ENCODE results near the gene CCDC83. TPM values are rescaled to one million over a fixed set of nuclear protein-coding genes. Genes with fewer than 3 reads are reported as not detected.

Gene CCDC83
- polyA plus RNA-seq, 1 of the 3 experiments (the other 2 are of a cell fraction) = not detected

DNA sequence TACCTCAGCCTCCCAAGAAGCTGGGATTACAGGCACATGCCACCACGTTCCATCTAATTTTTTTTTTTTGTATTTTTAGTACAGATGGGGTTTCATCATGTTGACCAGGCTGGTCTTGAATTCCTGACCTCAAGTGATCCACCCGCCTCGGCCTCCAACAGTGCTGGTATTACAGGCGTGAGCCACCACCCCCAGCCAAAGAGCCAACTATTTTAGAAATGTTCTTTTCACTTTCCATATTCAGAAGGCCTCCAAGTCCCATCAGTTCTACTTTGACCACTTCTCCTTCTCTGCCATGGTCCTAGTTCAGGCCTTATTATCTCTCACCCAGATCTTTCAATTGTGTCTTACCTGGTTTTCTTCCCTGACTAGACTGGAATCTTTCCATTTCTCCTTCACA is 48.2 kb downstream of the CCDC83 start:
- no peak for DNase-seq
- Histone ChIP-seq H3K79me2 (ENCODE audit: insufficient read depth) (no peaks in the 10 kb centered on the region), H3K4me3 (ENCODE audit: low read depth in 2 of 2, low read length in 1 of 2) (no peak overlapping the region), H3K4me1 (ENCODE audit: control insufficient read depth in 1 of 2, insufficient read depth in 2 of 2, low read depth in 1 of 2, low read length in 1 of 2) (no peaks in the 10 kb centered on the region), H3K9ac (no peak overlapping the region), H4K20me1 (ENCODE audit: insufficient read depth) (no peaks in the 10 kb centered on the region), H3K27me3 (ENCODE audit: insufficient read depth) (no peaks in the 10 kb centered on the region), H3K4me2 (no peak overlapping the region), H3K9me2 (no peaks in the 10 kb centered on the region), H3F3A (replicated peaks; ENCODE audit: insufficient read depth) (no peaks in the 10 kb centered on the region), H3K36me3 (replicated peaks in 1 of 2; ENCODE audit: control insufficient read depth in 1 of 2, insufficient read depth in 2 of 2, low read length in 1 of 2) (no peaks in the 10 kb centered on the region), H2AFZ (ENCODE audit: low read depth) (no peak overlapping the region), H3K27ac (ENCODE audit: low read depth in 2 of 2, low read length in 1 of 2) (no peak overlapping the region), H3K9me3 (no peaks in the 10 kb centered on the region)
- 76% methylated on average over 4 of the region's 4 CpGs for WGBS (ENCODE audit: low lambda C conversion rate)
- TF ChIP-seq ELF1 (IDR thresholded peaks at IDR 0.05) (no peak), GABPA (IDR thresholded peaks at IDR 0.05; ENCODE audit: low read depth) (no peak), NRF1 (IDR thresholded peaks at IDR 0.05; ENCODE audit: low read depth, low read length) (no peak), EP300 (IDR thresholded peaks at IDR 0.05; ENCODE audit: borderline replicate concordance in 1 of 2, low read depth in 1 of 2, low read length in 1 of 2) (no peak), SMC3 (IDR thresholded peaks at IDR 0.05; ENCODE audit: low read depth, low read length) (no peak), YY1 (IDR thresholded peaks at IDR 0.05; ENCODE audit: low read depth) (no peak), RCOR1 (IDR thresholded peaks at IDR 0.05; ENCODE audit: low read length) (no peak), RAD21 (IDR thresholded peaks at IDR 0.05; ENCODE audit: low read length) (no peak), TAF1 (IDR thresholded peaks at IDR 0.05; ENCODE audit: borderline replicate concordance, low read depth, low read length) (no peak), TEAD4 (IDR thresholded peaks at IDR 0.05; ENCODE audit: borderline replicate concordance, insufficient read depth) (no peak), RXRA (IDR thresholded peaks at IDR 0.05; ENCODE audit: borderline replicate concordance, low read depth) (no peak), JUND (IDR thresholded peaks at IDR 0.05) (no peak), TCF12 (IDR thresholded peaks at IDR 0.05) (no peak), NFIC (IDR thresholded peaks at IDR 0.05; ENCODE audit: borderline replicate concordance) (no peak)
- TF ChIP-seq, protein P1, sequence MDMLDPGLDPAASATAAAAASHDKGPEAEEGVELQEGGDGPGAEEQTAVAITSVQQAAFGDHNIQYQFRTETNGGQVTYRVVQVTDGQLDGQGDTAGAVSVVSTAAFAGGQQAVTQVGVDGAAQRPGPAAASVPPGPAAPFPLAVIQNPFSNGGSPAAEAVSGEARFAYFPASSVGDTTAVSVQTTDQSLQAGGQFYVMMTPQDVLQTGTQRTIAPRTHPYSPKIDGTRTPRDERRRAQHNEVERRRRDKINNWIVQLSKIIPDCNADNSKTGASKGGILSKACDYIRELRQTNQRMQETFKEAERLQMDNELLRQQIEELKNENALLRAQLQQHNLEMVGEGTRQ (IDR thresholded peaks at IDR 0.05; ENCODE audit: borderline replicate concordance, low read depth, low read length) = no peak
- TF ChIP-seq, protein P2, sequence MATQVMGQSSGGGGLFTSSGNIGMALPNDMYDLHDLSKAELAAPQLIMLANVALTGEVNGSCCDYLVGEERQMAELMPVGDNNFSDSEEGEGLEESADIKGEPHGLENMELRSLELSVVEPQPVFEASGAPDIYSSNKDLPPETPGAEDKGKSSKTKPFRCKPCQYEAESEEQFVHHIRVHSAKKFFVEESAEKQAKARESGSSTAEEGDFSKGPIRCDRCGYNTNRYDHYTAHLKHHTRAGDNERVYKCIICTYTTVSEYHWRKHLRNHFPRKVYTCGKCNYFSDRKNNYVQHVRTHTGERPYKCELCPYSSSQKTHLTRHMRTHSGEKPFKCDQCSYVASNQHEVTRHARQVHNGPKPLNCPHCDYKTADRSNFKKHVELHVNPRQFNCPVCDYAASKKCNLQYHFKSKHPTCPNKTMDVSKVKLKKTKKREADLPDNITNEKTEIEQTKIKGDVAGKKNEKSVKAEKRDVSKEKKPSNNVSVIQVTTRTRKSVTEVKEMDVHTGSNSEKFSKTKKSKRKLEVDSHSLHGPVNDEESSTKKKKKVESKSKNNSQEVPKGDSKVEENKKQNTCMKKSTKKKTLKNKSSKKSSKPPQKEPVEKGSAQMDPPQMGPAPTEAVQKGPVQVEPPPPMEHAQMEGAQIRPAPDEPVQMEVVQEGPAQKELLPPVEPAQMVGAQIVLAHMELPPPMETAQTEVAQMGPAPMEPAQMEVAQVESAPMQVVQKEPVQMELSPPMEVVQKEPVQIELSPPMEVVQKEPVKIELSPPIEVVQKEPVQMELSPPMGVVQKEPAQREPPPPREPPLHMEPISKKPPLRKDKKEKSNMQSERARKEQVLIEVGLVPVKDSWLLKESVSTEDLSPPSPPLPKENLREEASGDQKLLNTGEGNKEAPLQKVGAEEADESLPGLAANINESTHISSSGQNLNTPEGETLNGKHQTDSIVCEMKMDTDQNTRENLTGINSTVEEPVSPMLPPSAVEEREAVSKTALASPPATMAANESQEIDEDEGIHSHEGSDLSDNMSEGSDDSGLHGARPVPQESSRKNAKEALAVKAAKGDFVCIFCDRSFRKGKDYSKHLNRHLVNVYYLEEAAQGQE (IDR thresholded peaks at IDR 0.05; ENCODE audit: low read depth, low read length) = no peak
- TF ChIP-seq, protein P3, sequence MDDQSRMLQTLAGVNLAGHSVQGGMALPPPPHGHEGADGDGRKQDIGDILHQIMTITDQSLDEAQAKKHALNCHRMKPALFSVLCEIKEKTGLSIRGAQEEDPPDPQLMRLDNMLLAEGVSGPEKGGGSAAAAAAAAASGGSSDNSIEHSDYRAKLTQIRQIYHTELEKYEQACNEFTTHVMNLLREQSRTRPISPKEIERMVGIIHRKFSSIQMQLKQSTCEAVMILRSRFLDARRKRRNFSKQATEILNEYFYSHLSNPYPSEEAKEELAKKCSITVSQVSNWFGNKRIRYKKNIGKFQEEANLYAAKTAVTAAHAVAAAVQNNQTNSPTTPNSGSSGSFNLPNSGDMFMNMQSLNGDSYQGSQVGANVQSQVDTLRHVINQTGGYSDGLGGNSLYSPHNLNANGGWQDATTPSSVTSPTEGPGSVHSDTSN (IDR thresholded peaks at IDR 0.05) = no peak
- ChIA-PET CTCF (no interaction called here), POLR2A (no interaction called here)
